NOMO-1 treated with dmso at 0.1 percent for 144 hours (cell line): ENCODE results near the gene FMN1.

Source experiments
- DNase-seq: peaks from one replicate; lab custom pipeline; 2025; ENCODE audit not compliant: unreplicated experiment; lab: John Stamatoyannopoulos, UW

Gene FMN1

DNA sequence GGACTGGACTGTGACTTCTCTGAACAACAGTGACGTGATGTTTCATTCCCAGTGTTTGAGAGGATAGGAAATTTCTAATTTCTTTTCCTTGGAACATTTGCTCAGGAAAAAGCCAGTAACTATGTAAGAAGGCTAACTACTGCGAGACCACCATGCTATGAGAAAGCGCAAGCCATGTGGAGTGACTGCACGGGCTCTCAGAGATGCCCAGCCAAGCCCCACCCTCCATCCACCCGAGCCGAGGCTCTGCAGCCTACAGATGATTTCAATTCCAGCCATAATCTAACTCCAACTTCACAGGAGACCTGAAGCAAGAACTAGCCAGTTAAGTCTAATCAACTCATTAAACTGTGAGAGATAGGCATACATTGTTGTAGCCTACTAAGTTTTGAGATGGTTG is 352.4 kb downstream of the FMN1 start:
- no peak for DNase-seq

DNA sequence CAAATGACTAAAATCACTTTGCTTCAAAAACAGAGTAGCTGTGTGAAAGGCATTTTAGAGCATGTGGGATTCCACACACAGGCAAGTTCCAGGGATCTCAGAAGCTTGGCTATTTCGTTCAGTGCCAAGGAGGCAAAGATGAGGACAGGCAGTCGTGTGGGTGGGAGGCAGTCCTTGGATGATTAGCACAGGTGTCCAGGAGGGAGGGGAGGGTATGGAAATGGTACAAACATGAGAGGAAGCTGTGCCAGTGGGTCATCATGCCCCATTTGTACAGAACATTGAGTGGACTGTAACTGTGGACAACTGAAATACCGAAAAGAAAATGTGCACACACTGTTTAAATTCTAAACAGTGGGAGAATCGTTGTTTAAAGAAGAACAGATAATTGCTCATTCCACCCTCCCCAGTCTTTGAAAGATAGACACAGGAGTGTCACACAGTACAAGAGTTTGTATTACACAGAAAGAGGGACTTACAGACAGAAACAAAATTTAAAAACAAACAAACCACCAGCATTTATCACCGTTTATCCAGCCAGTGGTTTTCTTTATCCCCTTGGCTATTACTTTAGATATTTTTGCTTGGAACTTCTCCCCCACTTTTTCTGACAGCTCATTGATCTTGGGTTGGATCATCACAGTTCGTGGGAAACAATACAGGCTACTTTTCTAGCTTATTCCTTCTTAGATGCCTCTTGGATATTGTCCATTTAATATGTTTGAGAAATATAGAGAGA is 353.8 kb downstream of the FMN1 start:
- no peak for DNase-seq

DNA sequence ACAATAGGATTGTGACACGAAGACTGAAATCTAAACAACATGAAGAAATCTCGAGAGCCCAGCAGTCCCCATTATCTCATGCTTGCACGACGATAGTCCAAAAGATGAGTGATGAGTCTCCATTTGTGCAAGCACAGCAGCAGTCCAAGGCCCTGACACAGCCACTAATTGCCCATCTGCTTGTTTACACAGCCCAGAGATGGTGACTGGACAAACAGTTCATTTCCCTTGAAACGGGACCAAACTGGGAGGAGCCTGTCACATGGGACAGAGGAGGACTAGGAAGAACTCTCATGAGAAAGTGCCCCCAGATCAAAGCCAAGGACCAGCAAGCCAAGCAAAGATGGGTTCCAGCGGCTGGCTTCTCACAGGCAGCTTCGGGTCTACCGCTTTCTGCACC is 355.7 kb downstream of the FMN1 start:
- no peak for DNase-seq

DNA sequence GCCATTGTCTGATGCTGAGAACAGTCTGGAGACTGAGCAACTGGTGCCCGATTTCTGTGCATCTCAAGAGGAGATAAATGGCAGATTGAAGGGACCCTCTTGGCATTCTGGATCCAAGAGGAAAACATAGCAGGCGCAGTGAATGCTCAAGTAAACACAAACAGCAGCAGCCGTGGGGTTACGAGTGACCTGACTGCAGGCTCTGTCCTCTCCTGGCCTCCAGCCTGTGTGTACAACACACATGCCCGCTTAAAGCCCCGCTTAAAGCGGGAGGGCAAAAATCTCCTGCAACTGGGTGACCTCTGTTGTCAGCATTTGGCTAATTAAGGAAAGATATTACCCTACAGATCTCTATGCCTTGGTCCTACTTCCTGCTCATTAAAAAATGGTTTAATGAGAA is 356.2 kb downstream of the FMN1 start:
- no peak for DNase-seq

DNA sequence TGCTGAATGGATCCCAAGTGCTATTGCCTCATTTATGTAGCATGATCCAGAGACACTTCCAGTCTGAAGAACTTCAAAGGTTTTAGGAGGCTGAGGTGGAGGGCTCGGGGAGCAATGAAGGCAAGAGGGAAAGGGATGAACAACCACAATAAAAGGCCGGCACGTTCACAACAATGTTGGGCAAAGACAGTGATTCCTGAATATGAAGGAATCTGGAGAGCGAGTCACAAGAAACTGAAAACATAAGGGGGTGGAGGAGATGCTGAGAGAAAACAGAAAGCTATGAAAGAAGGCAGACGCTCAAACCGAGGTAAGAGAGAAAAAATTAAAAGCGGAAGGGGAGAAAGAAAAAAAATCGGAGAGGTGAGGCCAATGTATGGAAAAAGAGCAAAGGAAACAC is 356.6 kb downstream of the FMN1 start:
- DNase-seq: no peak

DNA sequence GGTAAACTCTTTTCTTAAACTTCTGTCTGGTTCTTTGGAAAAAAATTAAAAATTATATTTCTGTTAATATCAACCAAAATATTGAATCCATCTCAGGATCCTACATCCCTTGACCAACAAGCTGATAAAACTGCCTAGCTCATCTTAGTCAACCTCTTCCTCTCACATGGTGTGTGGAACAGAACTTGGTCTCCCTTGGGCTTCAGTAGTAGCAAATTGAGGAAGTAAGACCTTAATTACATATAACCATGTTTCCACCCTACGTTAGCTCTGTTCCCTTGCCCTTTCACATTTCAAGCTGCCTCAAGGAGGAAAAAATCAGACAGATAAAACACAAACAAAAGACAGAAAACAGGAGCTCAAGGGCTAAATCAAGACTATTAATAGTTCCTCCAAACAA is 360.4 kb downstream of the FMN1 start:
- DNase-seq: peak; percentile 58

DNA sequence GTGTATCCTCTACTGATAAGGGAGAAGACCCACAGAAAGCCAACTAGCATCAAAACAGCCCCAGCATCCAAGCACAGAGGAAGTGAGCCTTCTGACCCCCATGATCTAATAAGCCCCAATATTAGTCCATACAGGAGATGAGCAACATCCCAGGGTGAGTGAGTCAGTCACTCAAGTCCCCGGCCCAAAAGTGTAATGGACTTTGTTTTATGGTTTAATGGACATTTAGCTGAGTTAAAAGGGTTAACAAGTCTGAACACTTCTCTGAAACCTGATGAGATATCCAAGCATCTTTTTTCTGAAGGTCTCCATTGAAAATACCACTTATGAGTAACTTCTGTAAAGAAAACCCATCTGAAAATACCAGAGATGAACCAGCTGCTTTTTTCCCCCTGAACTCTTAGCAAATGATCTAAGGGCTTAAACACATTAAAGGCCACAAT is 361.1 kb downstream of the FMN1 start:
- DNase-seq: no peak

DNA sequence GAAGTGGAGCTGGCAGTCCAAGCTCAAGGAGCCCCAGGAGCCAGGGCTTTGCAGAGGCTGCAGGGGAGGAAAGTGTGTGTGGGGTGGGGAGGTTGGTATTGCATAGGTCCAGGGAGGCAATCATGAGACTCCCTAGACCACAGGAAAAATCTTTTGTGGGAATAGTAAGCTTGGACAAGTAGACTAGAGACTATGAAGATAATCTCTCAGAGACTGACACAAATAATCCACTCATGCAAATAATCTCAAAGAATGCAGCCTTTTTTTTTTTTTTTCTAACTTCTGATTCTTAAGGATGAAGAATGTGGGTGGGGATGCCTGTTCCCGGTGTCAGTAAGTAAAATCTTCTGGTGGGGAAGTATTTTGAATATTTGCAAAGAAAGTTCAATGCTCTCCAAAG is 363.0 kb downstream of the FMN1 start:
- no peak for DNase-seq

DNA sequence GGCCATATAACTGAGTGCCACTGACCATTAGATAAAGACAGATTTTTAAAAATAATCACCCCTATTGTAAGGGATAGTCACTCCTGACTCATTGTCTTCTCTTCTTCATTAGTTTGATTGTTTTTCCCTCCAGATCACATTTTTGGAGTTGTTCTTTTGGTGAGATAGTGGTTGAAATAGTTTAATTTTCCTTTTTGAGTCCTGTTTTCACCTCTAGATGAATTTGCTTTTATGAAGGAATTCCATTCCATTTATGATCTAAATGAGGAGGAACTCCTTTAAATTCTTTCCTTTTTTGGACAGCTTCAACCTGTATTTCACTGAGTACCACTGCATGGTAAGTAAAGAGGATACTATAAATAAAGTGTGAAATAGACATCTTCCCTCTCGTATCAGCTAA is 364.3 kb downstream of the FMN1 start:
- DNase-seq: no peak

DNA sequence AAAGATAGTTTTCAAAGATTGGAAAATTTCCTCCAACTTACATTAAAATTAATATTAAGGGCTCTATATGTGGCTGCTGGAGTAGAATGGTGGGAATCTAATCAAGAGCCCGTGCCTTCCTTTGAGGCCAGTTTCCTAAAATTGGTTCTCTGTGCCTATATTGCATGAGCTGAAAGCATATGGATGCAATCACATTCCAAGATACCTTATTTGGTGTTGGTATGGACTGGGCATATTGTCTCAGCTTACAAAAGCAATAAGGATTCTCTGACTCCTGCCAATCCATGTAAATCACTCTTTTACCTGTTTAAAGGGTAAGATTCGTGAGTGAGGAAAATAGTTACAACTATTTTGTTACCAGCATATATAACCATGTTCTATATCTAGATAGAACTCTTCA is 365.1 kb downstream of the FMN1 start:
- no peak for DNase-seq

DNA sequence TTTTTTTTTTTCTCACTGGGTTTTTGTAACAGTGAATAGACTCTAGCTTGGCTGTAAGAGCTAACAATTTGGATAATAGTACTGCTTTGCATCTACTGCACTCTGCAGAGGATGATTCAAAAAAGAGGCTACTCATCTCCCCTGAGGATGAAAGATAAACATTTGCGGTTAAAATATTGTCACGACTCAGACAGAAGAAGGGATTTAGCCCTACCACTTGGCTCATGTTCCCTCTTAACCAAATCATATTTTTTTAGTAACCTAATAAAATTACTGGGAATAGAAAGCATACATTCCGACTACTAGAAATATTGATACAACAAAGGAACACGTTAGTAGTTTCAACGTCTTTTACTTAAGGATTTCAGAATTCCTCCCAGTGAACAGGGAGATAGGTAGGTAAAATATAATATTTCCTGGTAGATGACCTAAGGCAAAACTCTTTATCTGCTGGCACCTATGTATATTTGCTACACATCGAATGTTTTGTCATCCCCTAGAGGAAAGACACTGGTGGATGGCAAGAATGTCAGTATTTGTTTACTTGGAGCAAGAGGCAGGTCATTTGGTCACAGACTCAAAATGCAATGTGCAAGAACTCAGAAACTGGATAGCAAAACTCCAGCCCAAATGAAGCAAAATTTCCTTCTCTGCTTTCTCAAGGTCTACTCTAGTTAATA is 365.9 kb downstream of the FMN1 start:
- no peak for DNase-seq

DNA sequence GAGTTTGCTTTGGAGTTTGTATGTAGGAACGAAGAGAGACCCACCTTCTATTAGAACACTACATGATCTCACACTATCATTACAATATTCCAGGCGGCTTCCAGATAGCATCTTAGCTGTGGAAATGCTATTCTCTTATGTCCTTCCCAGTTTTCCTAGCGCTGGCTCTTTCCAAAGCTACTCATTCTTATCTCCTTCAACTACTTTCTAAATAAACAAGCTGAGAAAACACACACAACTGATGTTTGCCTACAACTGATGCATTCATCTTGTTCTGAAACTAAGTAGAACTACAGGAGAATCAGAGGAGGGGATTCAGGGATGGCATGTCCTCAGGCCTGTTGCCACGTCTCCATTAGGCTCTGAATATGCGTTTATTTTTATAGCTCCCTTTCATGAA is 367.8 kb downstream of the FMN1 start:
- no peak for DNase-seq

DNA sequence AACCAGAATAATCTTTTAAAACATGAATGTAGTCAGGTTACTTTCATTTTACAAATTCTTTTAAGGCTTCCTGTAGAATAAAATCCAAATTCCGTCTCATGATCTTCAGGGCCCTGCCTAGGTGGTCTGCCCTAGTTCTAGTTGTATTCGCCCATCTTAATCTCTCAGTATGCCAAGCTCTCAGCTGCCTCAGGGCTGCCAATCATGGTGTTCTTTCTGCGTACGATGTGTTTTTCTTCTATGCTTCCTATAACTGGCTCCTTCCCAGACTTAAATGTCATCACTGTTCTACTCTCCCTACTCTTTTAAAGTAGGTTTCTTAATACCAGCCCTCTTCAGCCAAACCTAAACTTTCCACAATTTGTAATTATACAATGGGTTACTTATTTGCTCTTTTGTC is 369.3 kb downstream of the FMN1 start:
- DNase-seq: no peak

DNA sequence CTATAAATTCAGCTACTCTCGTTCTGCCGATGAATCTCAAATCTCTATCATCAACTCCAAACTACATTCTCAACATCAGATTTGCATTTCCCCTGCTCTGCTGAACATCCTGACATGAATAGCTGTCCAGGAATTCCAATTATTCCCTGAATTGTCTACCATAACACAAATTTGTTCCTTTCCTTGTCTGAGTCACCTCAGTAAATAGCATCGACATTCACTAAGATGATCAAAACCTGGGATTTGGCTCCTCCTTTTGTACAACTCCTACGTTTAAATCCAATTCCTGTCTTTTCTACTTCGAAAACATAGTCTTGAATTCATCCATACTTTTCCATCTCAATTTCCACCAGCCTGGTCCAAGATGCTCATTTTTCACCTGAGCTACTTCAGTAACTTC is 369.7 kb downstream of the FMN1 start:
- DNase-seq: no peak

DNA sequence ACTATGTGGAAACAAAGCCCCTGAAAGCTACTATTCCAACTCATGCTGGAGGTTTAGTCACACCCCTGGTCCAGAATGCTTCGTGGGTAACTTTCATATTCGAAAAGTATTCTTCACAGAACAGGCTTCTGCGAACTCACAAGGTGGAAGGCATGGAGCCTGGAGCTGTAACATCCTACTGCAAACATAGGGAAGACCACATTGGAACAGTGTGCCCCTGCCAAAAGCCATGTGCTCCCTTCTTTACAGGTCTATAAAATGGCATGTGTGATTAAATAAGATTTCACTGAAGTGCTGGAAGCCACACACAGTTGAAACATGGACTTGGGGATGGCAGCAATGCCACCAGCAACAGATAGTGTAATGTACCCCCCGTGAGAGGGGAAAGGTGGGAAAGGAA is 370.8 kb downstream of the FMN1 start:
- DNase-seq: no peak

DNA sequence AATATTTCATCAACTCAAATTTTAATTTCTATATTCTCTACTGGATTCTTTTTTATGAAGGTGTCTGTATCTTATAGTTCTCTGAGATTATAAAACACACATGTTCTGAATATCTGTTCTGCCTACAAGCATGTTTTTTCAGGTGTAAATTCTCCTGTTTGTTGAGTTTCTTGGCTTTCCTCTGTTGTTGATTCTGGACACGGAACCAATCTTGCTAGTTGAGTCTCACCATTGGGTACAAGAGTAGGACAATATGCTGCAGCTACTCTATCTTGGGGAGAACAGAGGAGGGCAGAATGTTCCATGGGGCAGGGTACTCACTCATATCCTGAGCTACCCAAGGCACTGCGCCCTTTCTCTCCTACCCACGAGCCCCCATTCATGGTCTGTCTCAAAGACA is 371.8 kb downstream of the FMN1 start:
- DNase-seq: no peak

DNA sequence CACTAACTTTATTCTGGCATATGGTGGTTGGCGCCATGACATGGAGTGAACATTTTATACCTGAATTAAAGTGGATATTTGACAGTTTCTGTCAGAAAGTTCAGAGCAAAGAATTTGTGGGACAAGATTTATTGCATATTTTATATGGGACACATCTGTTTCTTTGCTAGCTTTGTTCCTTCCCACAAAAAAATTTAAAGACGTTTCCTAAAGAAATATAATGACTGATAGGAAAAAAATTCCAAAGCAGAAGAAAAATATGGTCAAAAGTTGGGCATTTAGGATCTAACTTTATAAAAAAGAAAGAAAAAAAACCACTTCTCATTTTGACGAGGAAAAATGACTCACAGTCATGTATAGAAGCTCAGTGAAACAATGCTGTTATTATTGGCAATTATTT is 375.1 kb downstream of the FMN1 start:
- no peak for DNase-seq

DNA sequence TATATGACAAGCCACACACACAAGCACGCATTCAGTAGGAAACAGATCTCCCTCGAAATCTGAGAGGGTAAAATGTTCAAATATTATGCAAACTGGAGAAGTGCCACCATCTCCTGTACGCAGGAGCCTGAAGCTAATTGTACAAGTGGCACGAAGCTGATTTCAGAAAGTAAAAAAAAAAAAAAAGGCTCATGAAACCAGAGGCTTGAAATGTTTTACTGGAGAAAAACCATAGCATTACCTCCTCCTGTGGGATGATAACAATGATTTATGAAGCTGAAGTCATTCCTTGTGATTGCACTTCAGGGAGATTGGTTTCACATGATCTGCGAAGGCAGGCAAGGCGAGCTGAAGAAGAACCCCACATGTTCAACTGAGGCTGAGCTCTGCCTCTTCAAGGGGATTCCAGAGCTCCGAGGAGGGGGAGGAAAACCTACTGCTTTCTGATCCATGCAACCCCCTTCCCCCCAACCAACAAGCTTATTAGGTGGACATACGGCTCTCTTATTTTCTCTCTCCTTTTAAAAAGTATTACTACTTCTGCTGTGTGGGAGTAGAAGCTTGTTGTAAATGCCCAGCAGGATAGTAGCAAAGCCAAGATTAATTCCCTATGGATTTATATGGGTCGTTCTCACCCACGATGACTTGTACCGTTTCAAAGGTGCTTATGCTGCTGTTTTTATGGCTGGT is 375.6 kb downstream of the FMN1 start:
- DNase-seq: no peak

DNA sequence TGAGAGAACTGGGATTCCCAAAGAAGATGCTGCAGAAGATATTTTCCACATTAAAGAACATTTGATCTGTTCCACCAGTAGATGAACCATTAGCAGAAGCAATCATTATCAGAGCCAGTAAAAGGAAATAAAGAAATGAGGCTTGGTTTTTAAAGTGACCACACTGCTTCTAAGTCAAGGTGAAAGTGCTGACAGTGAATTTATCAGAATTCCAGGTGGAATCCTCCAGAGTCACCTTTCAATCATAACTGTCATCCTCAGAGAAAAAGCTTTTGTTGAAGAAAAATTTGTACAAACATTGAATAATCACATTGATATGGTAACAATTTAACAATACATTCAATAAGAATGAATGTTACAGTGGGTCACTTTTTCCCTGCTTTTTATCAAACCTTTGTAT is 376.9 kb downstream of the FMN1 start:
- no peak for DNase-seq

DNA sequence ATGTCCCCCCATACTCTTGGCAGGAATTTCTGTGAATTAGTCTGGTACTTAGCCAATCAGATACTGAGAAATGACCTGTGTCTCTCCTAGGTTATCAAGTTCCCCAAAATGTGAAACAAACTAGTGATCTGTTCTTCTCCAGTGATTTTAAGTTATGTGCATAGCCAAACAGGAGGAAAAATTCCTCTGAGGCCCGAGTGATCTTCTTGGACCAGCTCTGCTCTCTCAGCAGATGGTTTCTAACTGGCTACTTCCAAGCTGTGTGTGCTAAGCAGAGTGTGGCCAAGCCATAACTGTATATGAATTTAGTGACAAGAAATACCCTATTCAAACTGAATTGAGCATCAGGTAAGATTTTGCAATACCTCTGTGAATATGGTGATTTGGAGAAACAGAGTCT is 387.2 kb downstream of the FMN1 start:
- no peak for DNase-seq

DNA sequence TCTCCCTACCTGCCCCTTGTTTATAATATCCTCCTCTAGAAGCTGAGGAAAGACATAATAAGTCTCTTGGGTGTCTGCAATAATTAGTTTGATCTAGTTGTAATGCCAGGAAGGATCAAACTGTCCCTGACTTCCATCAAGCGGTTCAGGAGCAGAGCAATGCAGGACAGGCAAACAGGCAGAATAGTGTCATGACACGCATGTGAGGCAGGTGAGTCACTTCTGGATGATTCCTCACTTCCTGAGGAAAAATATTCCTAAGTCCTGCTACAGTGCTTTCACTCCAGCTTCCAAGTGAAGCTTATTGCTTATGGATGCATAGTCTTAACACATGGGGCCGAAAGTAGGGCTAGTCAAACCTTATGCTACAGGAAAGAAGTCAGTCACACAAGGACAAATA is 390.9 kb downstream of the FMN1 start:
- DNase-seq: no peak

DNA sequence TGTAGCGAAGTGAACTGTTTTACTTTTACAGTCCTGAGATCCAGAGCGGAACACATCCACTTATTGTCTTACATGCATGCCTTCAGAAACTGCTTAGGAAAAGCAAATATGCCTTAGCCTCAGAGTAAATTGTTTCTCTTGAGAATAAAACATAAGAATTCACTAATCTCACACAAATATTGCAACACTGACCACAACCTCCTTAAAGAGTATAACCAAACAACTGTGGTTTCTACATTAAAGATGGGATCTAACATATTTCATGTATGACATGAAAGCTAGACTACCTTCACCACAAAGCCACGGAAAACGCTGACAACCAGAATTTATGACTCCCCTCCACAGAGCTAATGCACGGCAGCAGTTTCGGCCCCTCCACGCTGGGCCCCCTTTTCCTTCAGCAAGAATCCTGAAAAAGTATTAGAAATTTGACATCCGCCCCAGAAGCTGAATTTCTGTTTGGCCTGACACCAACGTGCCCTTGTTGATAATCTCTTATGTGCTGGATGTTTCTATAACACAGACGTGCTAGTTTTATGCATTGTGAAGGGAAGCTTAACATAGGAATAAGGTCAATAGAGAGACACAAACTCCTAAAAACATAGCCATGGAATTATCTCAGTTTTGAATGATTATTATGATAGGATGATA is 392.1 kb downstream of the FMN1 start:
- DNase-seq: peak; percentile 72
